Peyer's patch (tissue), 4 donors: ENCODE measurements around the gene LRRC25.

Source experiments
- CTCF ChIP-seq, 6 experiments: fragments of 450-650 bp in 4 of 6; fragments of 200-600 bp in 2 of 6; sonication (generic) in 1 of 6; IDR thresholded peaks; one replicate each; pipeline ENCODE4 v1.5.1; 2017 to 2019; ENCODE audit warnings: antibody characterized with exemption in 6 of 6, mild to moderate bottlenecking in 3 of 6, moderate library complexity in 1 of 6
- POLR2A ChIP-seq, 2 donors: fragments of 450-650 bp; IDR thresholded peaks; one replicate each; pipeline ENCODE4 v1.5.1; 2017; ENCODE audit warnings: antibody characterized with exemption in 2 of 2, mild to moderate bottlenecking in 2 of 2, moderate library complexity in 2 of 2

- TF ChIP-seq CTCF (IDR thresholded peaks at IDR 0.05) (no peak), POLR2A (IDR thresholded peaks at IDR 0.05) (no peak)
Measured at GRCh38 chr19:18426416-18426767, 29.0 kb upstream of the LRRC25 start.
